Loucy (cell line): ENCODE measurements around the gene NCOA6.

Experiments used
- EZH2phosphoT487 ChIP-seq: fragments of 200-600 bp; IDR thresholded peaks from 2 replicates; pipeline ENCODE4 v1.6.1; 2018; ENCODE audit warnings: antibody characterized with exemption, mild to moderate bottlenecking, moderate library complexity, borderline replicate concordance
- TF ChIP-seq, protein P1 (sequence below): fragments of 200-600 bp; sonication (generic); conservative IDR thresholded peaks from 2 replicates; pipeline ENCODE4 v1.5.1; 2014; ENCODE audit warnings: mild to moderate bottlenecking, antibody characterized with exemption, low read length

- TF ChIP-seq, protein P1, sequence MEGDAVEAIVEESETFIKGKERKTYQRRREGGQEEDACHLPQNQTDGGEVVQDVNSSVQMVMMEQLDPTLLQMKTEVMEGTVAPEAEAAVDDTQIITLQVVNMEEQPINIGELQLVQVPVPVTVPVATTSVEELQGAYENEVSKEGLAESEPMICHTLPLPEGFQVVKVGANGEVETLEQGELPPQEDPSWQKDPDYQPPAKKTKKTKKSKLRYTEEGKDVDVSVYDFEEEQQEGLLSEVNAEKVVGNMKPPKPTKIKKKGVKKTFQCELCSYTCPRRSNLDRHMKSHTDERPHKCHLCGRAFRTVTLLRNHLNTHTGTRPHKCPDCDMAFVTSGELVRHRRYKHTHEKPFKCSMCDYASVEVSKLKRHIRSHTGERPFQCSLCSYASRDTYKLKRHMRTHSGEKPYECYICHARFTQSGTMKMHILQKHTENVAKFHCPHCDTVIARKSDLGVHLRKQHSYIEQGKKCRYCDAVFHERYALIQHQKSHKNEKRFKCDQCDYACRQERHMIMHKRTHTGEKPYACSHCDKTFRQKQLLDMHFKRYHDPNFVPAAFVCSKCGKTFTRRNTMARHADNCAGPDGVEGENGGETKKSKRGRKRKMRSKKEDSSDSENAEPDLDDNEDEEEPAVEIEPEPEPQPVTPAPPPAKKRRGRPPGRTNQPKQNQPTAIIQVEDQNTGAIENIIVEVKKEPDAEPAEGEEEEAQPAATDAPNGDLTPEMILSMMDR: no peak
- no peak for TF ChIP-seq EZH2phosphoT487
These were observed 57.4 kb downstream of the NCOA6 start for GRCh38 chr20:34768096-34768495.
